ENCODE data around the gene SLC8A1.

GRCh38 chr2:40421631-40422297 is 30.1 kb downstream of the SLC8A1 start:
- no peak for TF ChIP-seq POLR2A (IDR thresholded peaks at IDR 0.05)
- TF ChIP-seq CTCF (IDR thresholded peaks at IDR 0.05): no peak
- no peak for TF ChIP-seq EP300 (IDR thresholded peaks at IDR 0.05)
